ENCODE measurements around the gene VAPB.

Gene VAPB

DNA sequence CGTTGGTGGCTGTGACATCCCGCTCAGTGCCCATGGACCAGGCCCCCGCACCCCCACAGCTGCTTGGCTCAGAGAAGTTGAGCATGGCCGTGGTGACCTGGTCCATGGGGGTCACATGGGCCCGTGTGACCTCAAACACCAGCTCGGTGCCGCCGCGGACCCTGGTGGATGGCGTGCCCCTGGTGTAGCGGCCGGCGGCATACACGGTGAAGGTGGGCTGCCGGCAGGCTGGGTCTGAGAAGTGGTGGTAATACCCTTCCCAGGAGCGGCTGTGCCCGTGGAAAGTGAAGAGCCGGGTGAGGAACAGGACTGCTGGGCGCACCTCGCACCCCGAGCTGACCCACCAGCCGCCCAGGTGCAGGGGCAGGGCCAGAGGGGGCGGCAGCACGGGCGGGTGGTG lies 72.1 kb downstream of the VAPB start:
- no peak for DNase-seq (ENCODE audit: low read depth)

DNA sequence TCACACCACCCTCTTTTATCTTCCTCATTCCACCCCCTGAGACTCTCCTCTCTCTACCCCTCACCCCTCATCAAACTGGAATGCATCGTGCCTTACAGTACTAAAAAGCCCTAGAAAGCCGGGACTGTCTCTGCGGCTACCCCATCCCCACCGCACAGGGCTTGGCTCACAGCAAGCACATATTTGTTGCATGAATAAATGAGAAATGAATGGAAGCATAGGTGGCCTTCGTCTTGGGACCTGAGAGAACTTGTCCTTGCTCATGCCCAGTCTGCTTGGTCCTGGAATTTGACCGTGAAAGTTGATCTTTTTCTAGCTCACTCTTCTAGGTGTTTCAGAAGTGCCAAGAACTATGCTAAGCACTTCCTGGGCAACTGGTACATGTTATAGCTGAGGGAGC lies 72.9 kb downstream of the VAPB start:
- peak; percentile 7 for DNase-seq (ENCODE audit: low read depth)

DNA sequence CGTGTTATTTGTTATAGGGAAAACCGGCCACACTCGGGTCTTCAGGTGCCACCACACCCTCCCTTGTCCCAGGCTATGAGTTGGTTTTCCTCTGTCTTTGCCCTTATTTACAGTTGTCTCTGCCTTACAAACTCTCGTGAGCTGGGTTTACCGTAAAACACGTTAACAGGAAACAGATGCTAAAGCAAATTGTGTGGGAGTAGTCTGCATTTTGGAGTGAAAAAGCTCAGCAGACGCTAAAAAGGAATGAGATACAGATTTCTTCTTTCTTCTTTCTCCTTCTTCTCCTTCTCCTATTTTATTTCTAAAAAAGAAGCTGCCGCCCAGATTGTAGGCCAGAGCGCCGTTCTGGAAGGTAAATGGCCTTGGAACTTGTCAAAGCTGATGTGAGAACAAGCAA lies 74.2 kb downstream of the VAPB start:
- no peak for DNase-seq (ENCODE audit: low read depth)

DNA sequence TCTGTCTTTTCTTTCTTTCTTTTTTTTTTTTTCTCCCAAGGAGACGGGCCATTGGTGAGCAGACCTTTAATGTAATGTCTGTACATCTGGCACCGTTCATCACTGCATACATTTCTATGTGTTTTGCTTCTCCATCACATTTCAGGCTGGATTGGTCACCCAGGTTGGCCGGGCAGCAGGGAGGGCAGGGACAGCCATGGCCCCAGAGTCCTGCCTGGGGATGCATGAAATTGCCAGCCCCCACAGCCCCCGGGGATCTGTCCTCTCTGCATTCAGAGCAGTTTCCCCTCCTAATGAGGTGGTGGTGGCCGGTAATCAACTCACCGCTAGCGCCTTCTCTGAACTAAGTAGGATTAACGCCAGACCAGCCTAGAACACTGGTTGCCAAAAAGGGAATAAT lies 75.8 kb downstream of the VAPB start:
- DNase-seq (ENCODE audit: low read depth), result no peak

DNA sequence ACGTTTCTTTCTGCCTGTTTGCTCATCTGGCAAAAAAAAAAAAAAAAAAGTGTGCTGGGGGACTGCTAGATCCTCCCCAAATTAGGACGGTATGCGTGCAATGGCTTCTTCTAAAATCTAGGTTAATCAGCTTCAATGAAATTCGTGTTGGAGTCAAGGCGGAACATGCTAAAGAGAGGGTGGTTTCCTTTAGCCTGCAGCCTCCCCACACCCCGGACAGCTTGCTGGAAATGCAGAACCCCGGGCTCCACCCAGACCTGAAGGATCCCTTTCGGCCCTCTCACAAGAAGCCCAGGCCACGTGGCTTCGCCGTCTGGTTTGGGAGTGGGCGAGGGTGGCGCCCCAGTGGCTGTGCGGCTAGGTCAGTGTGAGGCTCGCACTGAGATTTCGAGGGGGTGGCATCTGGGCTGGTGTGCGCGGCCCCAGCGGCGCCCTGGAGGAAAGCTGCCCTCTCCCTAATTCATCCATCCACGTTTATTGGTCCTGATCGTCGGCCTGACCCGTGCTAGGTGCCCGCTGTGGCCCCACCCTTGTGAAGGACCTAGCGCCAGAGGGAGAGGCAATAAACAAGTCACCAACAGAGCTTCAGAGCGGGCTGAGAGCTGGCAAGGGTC lies 77.2 kb downstream of the VAPB start:
- no peak for DNase-seq (ENCODE audit: low read depth)

GRCh38 chr20:58466729-58467571 lies 77.9 kb downstream of the VAPB start:
- DNase-seq (ENCODE audit: low read depth), result no peak

DNA sequence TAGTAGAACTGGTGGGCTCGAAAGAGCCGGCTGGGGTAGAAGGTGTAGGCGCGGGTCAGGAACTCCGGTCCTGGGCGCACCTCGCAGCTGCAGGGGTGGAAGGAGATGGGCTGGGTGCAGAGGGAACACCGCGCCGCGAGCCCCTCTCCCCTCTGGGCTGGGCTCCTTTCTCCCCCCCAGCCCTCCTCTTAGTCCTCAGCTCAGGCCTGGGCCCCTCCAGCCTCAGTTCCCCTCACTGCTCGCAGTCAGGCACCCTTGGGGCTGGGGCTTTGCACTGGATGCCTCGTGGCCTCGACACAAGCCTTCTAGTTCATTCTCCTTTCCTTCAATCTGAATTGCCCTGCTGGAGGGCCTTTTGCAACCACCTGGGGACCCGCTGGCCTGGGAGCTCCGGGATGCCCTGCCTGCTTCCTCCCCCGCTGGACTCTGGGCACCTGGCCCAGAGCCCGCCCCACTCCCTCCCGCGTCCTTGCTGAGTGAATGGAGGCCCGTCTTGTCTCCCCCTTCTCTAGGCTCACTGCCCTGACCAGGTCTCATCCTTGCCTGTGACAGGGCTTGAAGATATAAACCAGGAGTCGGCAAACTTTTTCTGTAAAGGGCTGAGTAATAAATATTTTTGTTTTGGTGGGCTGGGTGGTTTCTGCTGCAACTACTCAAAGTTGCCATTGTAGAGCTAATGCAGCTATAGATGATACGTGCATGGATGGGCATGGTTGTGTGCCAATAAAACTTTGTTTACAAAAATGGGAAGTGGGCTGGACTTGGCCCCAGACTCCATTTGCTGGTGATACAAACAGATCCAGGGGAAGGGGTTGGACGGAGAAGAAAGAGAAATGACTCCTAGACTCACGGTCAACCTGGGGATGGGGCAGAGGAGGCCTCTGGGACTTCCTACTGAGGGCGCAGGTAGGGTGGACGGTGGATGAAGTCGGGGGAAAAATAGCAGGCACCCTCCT lies 78.8 kb downstream of the VAPB start:
- DNase-seq (ENCODE audit: low read depth), result no peak

DNA sequence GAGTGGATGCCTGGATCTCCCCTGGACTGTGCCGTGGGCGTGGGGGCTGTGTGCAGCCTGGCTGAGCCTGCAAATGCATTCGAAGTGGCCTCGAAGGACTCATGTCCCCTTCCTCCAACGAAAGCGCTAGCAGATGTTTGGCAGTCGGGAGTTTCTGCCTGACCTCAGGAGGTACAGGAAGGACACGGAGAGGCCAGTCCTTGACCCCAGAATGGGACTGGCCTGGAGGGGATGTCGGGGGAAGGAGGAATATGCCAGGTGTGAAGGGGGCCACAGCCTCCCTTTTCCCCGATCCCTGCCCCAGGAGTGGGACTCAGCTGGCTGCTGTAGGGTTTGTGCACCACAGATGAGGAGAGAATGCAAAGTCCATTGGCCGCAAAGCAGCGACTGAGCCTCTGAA lies 80.6 kb downstream of the VAPB start:
- DNase-seq (ENCODE audit: low read depth), result no peak

DNA sequence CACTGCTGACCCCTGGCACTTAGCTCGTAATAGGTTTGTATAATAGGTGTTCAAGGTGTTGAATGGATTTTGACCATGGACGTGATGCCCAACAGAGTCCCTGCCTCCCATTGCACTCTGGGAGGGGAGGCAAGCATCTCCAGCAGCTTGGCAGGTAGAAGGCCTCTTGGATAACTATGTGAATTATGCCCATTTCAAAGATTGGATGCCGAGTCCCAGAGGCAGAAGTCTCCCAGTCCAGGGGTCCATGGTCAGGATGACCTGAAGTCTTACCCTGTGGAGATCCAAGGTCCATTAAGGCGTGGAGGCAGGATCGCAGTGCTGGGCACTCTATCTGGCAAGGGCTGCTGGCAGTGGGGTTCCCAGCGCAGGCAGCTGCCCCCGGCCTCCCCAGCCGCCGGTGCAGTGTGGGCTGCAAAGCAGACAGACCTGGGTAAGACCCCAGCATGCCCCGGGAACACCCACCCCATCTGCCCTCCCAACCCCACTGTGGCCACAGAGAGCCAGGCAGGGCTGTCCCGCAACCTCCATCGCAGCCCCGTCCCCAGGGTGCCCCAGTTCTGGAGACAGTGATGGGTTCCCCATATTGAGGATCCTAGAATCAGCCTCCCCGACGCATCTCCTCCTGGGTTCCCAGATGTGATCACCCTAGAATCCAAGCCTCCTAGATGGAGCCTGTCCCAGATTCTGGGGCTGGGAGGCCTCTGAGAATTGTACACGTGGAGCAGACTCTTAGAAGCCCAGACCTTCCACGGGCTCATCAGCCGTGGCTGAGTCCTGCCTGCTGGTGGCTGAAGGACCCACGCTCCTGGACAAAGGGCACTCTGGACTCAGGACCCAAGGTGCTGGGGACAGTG lies 81.5 kb downstream of the VAPB start:
- no peak for DNase-seq (ENCODE audit: low read depth)

- DNase-seq (ENCODE audit: low read depth), result no peak
Observed at GRCh38 chr20:58471193-58472164, 82.5 kb downstream of the VAPB start.

DNA sequence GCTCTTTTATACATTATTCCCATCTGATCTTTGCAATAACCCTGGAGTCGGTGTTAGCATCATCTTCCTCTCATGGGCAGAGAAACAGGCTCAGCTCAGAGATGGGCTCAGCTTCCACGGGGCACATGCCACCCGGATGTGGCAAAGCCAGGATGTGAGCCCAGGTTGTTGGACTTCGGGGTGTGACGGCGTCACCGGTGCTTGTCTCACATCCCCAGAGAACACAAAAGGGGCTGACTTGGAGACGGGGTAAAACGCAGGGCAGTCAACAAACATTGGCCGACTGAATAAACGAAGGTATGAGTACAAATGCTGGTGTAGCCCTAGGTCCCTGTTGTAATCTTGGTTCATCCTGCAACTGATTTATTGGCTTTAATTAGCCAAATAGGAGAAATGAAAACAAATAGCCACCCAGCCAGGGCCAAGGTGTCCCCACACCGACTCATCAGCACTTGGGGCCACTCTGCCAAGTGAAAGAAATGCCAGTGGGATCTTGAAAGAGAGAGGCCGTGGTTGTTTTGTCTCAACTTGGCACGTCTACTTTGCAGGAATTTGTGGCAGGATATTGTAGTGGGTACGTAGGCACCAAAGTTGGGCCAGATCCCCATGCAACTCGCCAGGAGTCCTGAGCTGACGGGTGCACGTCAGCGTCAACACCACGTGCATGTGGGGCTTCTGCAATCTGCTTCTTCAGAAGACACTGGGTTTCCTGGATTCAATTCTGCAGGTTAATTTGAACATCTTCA lies 83.4 kb downstream of the VAPB start:
- DNase-seq (ENCODE audit: low read depth), result no peak

DNA sequence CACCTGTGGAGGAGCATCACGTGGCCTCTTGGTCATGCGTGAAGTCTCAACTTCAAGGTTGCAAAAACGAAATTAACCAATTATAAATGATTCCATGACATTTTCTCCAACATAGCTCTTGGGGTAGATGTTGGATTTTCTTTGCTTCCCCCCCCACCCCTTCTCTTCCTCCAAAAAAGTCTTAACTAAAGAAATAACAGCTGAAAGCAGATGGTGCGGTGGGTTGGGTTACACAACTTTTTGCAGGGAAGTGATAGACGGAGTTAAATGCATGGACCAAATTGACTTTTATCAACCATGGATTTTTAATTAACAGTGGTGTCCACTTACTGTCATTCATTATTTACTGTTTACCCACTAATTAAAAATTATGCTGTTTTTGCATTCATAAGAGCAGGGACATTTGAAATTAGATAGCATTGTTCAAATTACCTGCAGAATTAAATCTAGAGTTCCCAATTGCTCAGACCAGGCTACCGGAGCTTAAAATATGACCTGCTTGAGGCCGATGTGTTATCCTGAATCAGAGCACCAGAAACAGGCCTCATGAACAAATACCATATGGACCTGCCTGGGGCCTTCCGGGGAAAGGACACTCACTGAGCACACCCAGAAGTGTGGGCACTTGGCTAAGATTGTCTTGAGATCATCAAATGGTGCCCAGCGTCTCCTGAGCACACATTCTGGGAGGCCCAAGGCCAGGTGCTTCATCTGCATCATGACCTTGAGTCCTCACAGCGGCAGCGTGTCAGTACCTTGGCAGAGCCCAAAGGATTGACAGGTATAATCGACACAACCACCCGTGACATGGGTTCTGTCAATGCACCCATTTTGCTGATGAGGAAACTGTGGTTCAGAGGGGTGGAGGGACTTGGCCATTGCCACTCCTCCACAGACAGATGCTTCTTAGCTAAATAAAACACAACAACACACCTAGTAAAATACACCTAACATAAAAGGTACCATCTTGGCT lies 84.7 kb downstream of the VAPB start:
- no peak for DNase-seq (ENCODE audit: low read depth)

- DNase-seq (ENCODE audit: low read depth), result no peak
Observed at GRCh38 chr20:58475466-58475865, 86.4 kb downstream of the VAPB start.

DNA sequence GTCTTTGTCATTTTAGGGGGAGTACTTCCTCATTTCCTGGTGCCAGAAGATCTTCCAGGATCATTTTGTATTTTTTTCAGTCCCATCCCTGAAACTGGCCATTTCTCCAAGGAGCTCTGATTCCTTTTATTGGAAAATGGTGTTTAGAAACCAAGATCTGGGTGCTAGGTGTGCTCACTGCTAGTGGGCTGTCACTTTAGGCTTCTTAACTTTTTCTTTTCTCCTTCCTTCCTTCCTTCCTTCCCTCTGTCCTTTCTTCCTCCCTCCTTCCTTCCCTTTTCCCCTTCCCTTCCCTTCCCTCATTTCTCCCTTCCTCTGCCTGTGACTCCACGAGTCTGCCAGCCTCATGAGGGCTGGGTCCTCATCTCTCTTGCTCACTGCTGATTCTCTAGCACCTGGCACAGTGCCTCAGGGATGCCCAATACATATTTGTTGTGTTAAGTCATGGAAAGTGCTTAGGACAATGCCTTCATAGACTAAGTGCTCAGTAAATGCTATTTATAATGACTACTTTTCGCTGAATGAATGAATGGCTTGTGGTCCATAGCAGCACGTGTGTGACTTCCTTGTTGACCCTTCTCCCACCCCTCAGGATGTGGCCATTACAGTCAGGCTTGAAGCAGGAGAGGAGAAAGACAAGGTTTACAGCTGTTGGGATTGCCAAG lies 89.2 kb downstream of the VAPB start:
- peak; percentile 62 for DNase-seq (ENCODE audit: low read depth)

GRCh38 chr20:58479726-58480440 lies 90.9 kb downstream of the VAPB start:
- DNase-seq (ENCODE audit: low read depth), result no peak

DNA sequence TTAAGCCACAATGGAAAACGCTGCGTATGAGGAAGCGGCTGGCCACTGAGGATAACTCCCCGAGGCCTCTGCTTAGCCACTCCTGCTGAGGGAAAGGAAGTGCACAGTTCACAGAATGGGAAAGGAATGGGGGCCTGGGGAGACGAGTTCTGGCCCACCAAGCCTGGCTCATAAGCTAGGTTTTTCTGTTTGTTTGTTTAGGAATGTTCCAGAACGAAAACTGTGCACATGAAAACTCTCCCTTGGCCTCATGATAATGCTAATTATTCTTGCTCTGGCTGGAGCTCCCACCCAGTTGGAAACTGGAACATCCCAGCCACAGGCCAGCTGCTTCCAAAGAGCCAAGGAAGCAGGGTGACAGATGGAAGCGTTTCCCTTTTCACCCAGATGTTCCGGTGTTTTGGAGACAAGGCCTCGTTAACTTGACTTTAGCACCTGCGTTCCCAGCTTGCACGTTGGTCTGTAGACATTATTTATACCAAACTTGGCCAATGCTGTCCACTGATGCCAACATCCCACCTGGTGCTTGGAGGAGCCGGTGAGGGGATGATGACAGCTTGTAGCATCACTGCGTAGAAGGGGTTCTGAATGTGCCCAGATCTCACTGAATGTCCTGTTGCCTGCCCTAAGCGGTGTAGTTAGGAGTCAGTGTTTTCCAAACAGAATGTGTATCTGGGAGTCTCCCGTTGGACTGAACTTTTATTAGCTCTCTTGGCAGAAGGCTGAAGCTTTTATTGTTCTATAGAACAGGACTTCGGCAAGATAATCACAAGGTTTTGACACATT lies 91.7 kb downstream of the VAPB start:
- DNase-seq (ENCODE audit: low read depth), result no peak
